Measurements from ENCODE around the gene ZNF710. TPM values are rescaled to one million over a fixed set of nuclear protein-coding genes. Genes with fewer than 3 reads are reported as not detected.
A peak's percentile ranks its signal among the peaks of the same experiment; 100 is the strongest.

Gene ZNF710
- total RNA-seq, 4 donors from 2014 or later, result 7.3 to 13.2 (median 11.4) TPM

- 69% methylated on average over 2 of the region's 11 CpGs; no CpG with 5 or more reads in 1 of the 2 donors for WGBS, 2 donors (ENCODE audit: low coverage in 1 of 2)
- TF ChIP-seq, protein P1, sequence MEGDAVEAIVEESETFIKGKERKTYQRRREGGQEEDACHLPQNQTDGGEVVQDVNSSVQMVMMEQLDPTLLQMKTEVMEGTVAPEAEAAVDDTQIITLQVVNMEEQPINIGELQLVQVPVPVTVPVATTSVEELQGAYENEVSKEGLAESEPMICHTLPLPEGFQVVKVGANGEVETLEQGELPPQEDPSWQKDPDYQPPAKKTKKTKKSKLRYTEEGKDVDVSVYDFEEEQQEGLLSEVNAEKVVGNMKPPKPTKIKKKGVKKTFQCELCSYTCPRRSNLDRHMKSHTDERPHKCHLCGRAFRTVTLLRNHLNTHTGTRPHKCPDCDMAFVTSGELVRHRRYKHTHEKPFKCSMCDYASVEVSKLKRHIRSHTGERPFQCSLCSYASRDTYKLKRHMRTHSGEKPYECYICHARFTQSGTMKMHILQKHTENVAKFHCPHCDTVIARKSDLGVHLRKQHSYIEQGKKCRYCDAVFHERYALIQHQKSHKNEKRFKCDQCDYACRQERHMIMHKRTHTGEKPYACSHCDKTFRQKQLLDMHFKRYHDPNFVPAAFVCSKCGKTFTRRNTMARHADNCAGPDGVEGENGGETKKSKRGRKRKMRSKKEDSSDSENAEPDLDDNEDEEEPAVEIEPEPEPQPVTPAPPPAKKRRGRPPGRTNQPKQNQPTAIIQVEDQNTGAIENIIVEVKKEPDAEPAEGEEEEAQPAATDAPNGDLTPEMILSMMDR (IDR thresholded peaks at IDR 0.05), result no peak
- TF ChIP-seq POLR2A (IDR thresholded peaks at IDR 0.05) (no peak), POLR2AphosphoS5 (IDR thresholded peaks at IDR 0.05) (no peak), EP300 (IDR thresholded peaks at IDR 0.05) (no peak)
- H3K27me3 ChIP-seq, result no peaks in the 10 kb centered on the region
- H3K4me1 ChIP-seq, result peaks cover 0 to 71% (median 16%) of the 10 kb centered on the region in 3 donors
- H3K4me3 ChIP-seq, result no peak overlapping the region
- H3K36me3 ChIP-seq, result no peaks in the 10 kb centered on the region
- peak overlapping the region in 1 of 4 donors; percentile 64 for H3K27ac ChIP-seq
- no peaks in the 10 kb centered on the region for H3K9me3 ChIP-seq
- no peak for ATAC-seq
Observed at GRCh38 chr15:90036806-90037510, 35.8 kb downstream of the ZNF710 start.

- ATAC-seq, result no peak
- Histone ChIP-seq H3K9me3 (no peaks in the 10 kb centered on the region), H3K27me3 (no peaks in the 10 kb centered on the region), H3K4me3 (no peak overlapping the region), H3K4me1 (peaks cover 0 to 66% (median 16%) of the 10 kb centered on the region in 3 donors), H3K36me3 (no peaks in the 10 kb centered on the region), H3K27ac (peak overlapping the region in 1 of 4 donors; percentile 64)
- no peak for TF ChIP-seq EP300 (IDR thresholded peaks at IDR 0.05)
- no peak for TF ChIP-seq POLR2A (IDR thresholded peaks at IDR 0.05)
- TF ChIP-seq, protein P1 (IDR thresholded peaks at IDR 0.05), result no peak
- no peak for TF ChIP-seq POLR2AphosphoS5 (IDR thresholded peaks at IDR 0.05)
- 62 to 83% methylated on average over 1 to 4 of the region's 5 CpGs for WGBS, 2 donors (ENCODE audit: low coverage in 1 of 2)
Observed at GRCh38 chr15:90037511-90037860, 36.4 kb downstream of the ZNF710 start.

DNA sequence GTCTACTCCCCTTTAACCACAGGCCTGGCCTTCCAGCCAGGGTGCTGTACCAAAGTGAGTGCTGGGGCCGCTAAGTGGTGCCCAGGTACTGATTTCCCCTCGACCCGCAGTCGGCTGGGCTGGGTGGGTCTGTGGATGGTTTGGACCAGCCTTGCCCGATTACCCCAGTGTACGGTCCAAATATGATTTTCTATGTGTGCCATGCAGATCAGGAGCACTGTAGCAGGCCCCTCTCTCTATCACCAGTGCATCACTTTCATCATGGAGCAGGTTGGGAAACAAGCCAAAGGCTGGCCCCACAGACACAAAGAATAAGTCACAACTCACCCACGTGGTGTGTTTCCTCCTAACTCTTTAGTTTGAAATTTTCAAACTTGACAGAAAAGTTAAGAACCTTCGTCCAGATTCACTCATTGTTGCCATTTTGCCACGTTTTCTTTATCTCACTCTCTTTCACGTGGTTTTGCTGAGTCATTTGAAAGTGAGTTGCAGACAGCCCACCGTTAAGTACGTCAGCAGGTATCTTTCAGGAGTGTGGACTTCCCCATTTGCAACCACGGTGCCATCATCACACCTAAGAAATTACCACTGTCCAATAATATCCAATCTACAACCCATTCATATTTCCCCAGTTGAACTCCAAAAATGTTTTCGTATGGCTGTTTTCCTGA, 37.0 kb downstream of the ZNF710 start:
- H3K4me1 ChIP-seq, result peaks cover 0 to 62% (median 16%) of the 10 kb centered on the region in 3 donors

GRCh38 chr15:90038632-90039095, 37.5 kb downstream of the ZNF710 start:
- no peak for ATAC-seq
- WGBS, 2 donors (ENCODE audit: low coverage in 1 of 2), result 80% methylated on average over 2 of the region's 3 CpGs; no CpG with 5 or more reads in 1 of the 2 donors
- Histone ChIP-seq H3K4me1 (peaks cover 0 to 61% (median 13%) of the 10 kb centered on the region in 3 donors), H3K27me3 (no peaks in the 10 kb centered on the region), H3K9me3 (no peaks in the 10 kb centered on the region), H3K4me3 (no peak overlapping the region), H3K36me3 (no peaks in the 10 kb centered on the region), H3K27ac (no peak overlapping the region)
- no peak for TF ChIP-seq POLR2A (IDR thresholded peaks at IDR 0.05)
- TF ChIP-seq EP300 (IDR thresholded peaks at IDR 0.05), result no peak
- TF ChIP-seq POLR2AphosphoS5 (IDR thresholded peaks at IDR 0.05), result no peak
- TF ChIP-seq, protein P1 (IDR thresholded peaks at IDR 0.05), result no peak

More for the DNA sequence above, 37.0 kb downstream of the ZNF710 start:
- 78 to 82% methylated on average over 8 to 14 of the region's 14 CpGs for WGBS, 2 donors (ENCODE audit: low coverage in 1 of 2)
- no peaks in the 10 kb centered on the region for H3K9me3 ChIP-seq
- H3K4me3 ChIP-seq, result no peak overlapping the region
- H3K36me3 ChIP-seq, result no peaks in the 10 kb centered on the region
- H3K27me3 ChIP-seq, result no peaks in the 10 kb centered on the region
- no peak for TF ChIP-seq EP300 (IDR thresholded peaks at IDR 0.05)
- TF ChIP-seq, protein P1 (IDR thresholded peaks at IDR 0.05), result no peak
- no peak for TF ChIP-seq POLR2AphosphoS5 (IDR thresholded peaks at IDR 0.05)
- TF ChIP-seq POLR2A (IDR thresholded peaks at IDR 0.05), result no peak
- no peak overlapping the region for H3K27ac ChIP-seq
- no peak for ATAC-seq
